LNCaP clone FGC (cell line): ENCODE data around the gene MYPN.

ENCODE experiments used
- DNase-seq: peaks from one replicate; pipeline ENCODE4 v3.0.0-alpha.2; 2011; ENCODE audit warnings: low read depth
- H3K4me3 ChIP-seq: 2 replicates; pipeline ENCODE4 v1.5.1; 2011; ENCODE audit warnings: mild to moderate bottlenecking, low read depth, low read length, control low read depth
- CTCF ChIP-seq: IDR thresholded peaks from 2 replicates; pipeline ENCODE4 v1.5.1; 2012; ENCODE audit warnings: mild to moderate bottlenecking; ENCODE audit not compliant: control insufficient read depth, insufficient read depth; ENCODE audit errors: extremely low read depth

The MYPN gene

DNA sequence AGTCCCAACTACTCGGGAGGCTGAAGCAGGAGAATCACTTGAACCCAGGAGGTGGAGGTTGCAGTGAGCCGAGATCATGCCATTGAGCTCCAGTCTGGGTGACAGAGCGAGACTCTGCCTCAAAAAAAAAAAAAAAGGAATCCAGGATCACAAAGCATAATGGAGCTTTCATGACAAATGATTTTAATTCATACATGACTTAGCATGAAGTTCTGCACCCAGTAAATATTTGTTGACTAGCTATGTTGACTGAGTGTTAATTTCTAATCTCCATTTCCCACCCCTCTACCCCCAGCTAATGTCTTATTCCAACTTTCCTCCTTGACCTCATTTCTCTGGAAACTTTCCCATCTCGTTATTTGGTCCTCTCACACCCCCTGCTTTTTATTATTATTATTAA is 69.3 kb downstream of the MYPN start:
- no peak overlapping the region for H3K4me3 ChIP-seq
- TF ChIP-seq CTCF = no peak
- DNase-seq = no peak

GRCh38 chr10:68179016-68179415 is 69.7 kb downstream of the MYPN start:
- TF ChIP-seq CTCF = no peak

DNA sequence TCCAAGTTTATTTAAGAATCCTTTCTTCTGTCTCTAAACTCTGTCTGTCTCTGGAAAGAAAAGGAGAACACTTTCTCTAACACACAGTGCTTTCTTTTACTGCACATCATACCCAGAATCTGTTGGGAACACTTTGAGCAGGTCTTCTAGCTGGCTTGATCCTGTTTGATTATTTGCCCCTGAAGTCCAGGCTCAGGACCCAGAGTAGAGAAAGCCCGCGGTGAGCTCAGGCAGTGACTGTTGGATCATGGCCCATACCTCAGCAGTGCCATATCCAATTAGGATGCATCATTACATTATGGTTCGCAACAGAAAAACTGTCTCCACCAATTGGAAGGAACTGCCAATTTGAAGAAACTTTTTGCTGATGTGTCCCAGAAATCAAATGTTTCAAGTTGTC is 71.2 kb downstream of the MYPN start:
- TF ChIP-seq CTCF = no peak
- H3K4me3 ChIP-seq = no peak overlapping the region
- no peak for DNase-seq

More at GRCh38 chr10:68179016-68179415, 69.7 kb downstream of the MYPN start:
- no peak overlapping the region for H3K4me3 ChIP-seq
- no peak for DNase-seq

GRCh38 chr10:68184546-68184945 is 75.3 kb downstream of the MYPN start:
- no peak for TF ChIP-seq CTCF
- H3K4me3 ChIP-seq = no peak overlapping the region
- DNase-seq = no peak

GRCh38 chr10:68185085-68185484 is 75.8 kb downstream of the MYPN start:
- TF ChIP-seq CTCF = no peak
- no peak for DNase-seq
- no peak overlapping the region for H3K4me3 ChIP-seq

- no peak for TF ChIP-seq CTCF
- no peak overlapping the region for H3K4me3 ChIP-seq
- DNase-seq = no peak
Observed at GRCh38 chr10:68188835-68189234, 79.5 kb downstream of the MYPN start.

DNA sequence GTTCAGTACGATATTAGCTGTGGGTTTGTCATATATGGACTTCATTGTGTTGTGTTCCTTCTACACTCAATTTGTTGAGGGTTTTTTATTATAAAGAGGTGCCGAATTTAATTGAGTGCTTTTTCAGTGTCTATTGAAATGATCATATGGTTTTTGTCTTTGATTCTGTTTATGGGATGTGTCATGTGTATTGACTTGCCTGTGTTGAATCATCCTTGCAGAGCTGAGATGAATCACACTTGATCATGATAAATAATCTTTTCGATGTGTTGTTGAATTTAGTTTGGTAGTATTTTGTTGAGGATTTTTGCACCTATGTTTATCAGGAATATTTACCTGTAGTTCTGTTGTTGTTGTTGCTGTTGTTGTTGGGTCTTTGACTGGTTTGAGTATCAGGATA is 82.8 kb downstream of the MYPN start:
- no peak overlapping the region for H3K4me3 ChIP-seq
- no peak for TF ChIP-seq CTCF
- no peak for DNase-seq
